Fibroblast of skin of right biceps (primary cell): ENCODE results near the gene MIA2.
A peak's percentile ranks its signal among the peaks of the same experiment; 100 is the strongest.

Experiments used
- DNase-seq: peaks from one replicate; pipeline ENCODE4 v3.0.0-alpha.2; 2013

The MIA2 gene

GRCh38 chr14:39395555-39396254, 162.0 kb downstream of the MIA2 start:
- peak; percentile 10 for DNase-seq

- DNase-seq = peak; percentile 15
These were observed 162.7 kb downstream of the MIA2 start for GRCh38 chr14:39396448-39396847.

- DNase-seq = no peak
These were observed 164.7 kb downstream of the MIA2 start for GRCh38 chr14:39398382-39398781.

GRCh38 chr14:39406560-39406959, 172.8 kb downstream of the MIA2 start:
- no peak for DNase-seq

- no peak for DNase-seq
These were observed 182.4 kb downstream of the MIA2 start for GRCh38 chr14:39416072-39416471.

- DNase-seq = no peak
These were observed 183.3 kb downstream of the MIA2 start for GRCh38 chr14:39417014-39417413.

GRCh38 chr14:39419272-39419671, 185.6 kb downstream of the MIA2 start:
- DNase-seq = no peak

GRCh38 chr14:39422243-39422642, 188.5 kb downstream of the MIA2 start:
- no peak for DNase-seq

GRCh38 chr14:39423793-39424192, 190.1 kb downstream of the MIA2 start:
- DNase-seq = no peak

GRCh38 chr14:39425947-39426346, 192.2 kb downstream of the MIA2 start:
- DNase-seq = no peak

- peak; percentile 68 for DNase-seq
These were observed 192.9 kb downstream of the MIA2 start for GRCh38 chr14:39426605-39427004.

- no peak for DNase-seq
These were observed 194.4 kb downstream of the MIA2 start for GRCh38 chr14:39428118-39428517.

- peak; percentile 22 for DNase-seq
These were observed 197.2 kb downstream of the MIA2 start for GRCh38 chr14:39430762-39431415.

- peak; percentile 34 for DNase-seq
These were observed 197.9 kb downstream of the MIA2 start for GRCh38 chr14:39431416-39432178.

GRCh38 chr14:39432179-39432618, 198.5 kb downstream of the MIA2 start, which contains the start of gene FBXO33:
Gene FBXO33 (minus strand): TSS chr14:39432433. CDS start chr14:39432162, 271 bp downstream.
- peak; percentile 96 for DNase-seq

- peak; percentile 63 for DNase-seq
These were observed 199.1 kb downstream of the MIA2 start for GRCh38 chr14:39432619-39433451.

- no peak for DNase-seq
These were observed 199.7 kb downstream of the MIA2 start for GRCh38 chr14:39433452-39433813.

GRCh38 chr14:39434401-39434800, 200.7 kb downstream of the MIA2 start:
- DNase-seq = no peak

- DNase-seq = no peak
These were observed 201.5 kb downstream of the MIA2 start for GRCh38 chr14:39435241-39435640.
